Kidney (tissue), 14 donors: Measurements from ENCODE around the gene MCRS1. TPM values are rescaled to one million over a fixed set of nuclear protein-coding genes. Genes with fewer than 3 reads are reported as not detected.

Experiments
- DNase-seq, 5 donors: peaks; one replicate each; pipeline ENCODE4 v3.0.0-alpha.2; 2013 to 2020
- FAIRE-seq: peaks from 2 replicates; lab custom pipeline; 2012; peaks lifted over from hg19 to GRCh38; lab: Jason Lieb, UNC
- H3K27ac ChIP-seq, 2 donors: one replicate each; pipeline ENCODE4 v1.7.0; 2013; ENCODE audit warnings: low read depth in 2 of 2, low read length in 2 of 2, inconsistent platforms in 1 of 2
- H3K27me3 ChIP-seq: one replicate; pipeline ENCODE4 v1.7.1; 2013; ENCODE audit warnings: low read length, inconsistent platforms; ENCODE audit not compliant: control insufficient read depth, insufficient read depth
- H3K36me3 ChIP-seq, 3 donors: one replicate each; pipeline versions ENCODE4 v1.7.0 to v1.7.1; 2013; ENCODE audit warnings: low read length in 3 of 3, control low read depth in 1 of 3, inconsistent platforms in 1 of 3; ENCODE audit not compliant: insufficient read depth in 3 of 3, control insufficient read depth in 2 of 3
- H3K4me1 ChIP-seq, 3 donors: one replicate each; pipeline versions ENCODE4 v1.7.0 to v1.7.1; 2013; ENCODE audit warnings: low read length in 3 of 3, inconsistent platforms in 1 of 3, low read depth in 1 of 3; ENCODE audit not compliant: control insufficient read depth in 2 of 3, insufficient read depth in 2 of 3
- H3K4me3 ChIP-seq, 3 donors: one replicate each; pipeline versions ENCODE4 v1.7.0 to v1.8.1; 2013; ENCODE audit warnings: low read length in 3 of 3, control low read depth in 1 of 3, inconsistent platforms in 1 of 3
- H3K9ac ChIP-seq, 3 donors: one replicate each; pipeline versions ENCODE4 v1.7.0 to v1.7.1; 2013; ENCODE audit warnings: low read length in 3 of 3, control low read depth in 1 of 3, inconsistent platforms in 1 of 3
- H3K9me3 ChIP-seq, 3 donors: one replicate each; pipeline versions ENCODE4 v1.7.0 to v1.7.1; 2013; ENCODE audit warnings: low read length in 3 of 3, control low read depth in 1 of 3, inconsistent platforms in 1 of 3; ENCODE audit not compliant: control insufficient read depth in 2 of 3, insufficient read depth in 1 of 3
- intact Hi-C: fragments of 100-400 bp; cut with DNase I; formaldehyde crosslinking; loops from one replicate; pipeline ENCODE4 v1.11.1; 2022
- polyA plus RNA-seq: library from polyadenylated mRNA; stranded (reverse); fragments of 350-450 nt; fragmentation: Illumina TruSeq; extraction: RNeasy Lipid Tissue Mini Kit (QIAGEN cat#74804); gene quantifications from one replicate; pipeline ENCODE4 v1.2.3, GENCODE V29; 2014; ENCODE audit warnings: low read depth, low replicate concordance; ENCODE audit not compliant: insufficient read depth
- total RNA-seq: library from RNA; stranded (reverse); fragmentation: NEBNext Ultra II Directional; extraction: Animal tissue kit (Norgen Biotek cat#: 25700); gene quantifications from one replicate; pipeline ENCODE4 v1.2.1, GENCODE V29; 2021
- TF ChIP-seq, protein P1 (sequence below): IDR thresholded peaks from 3 replicates; pipeline ENCODE4 v1.5.1; 2012; ENCODE audit warnings: mild to moderate bottlenecking, moderate library complexity, borderline replicate concordance; ENCODE audit not compliant: insufficient read depth; ENCODE audit errors: extremely low read depth
- donor health status: control.
- donor health status: control.
- donor health status: control.
- donor health status: control.
- donor health status: control.
- donor health status: DM: yes; HTN: yes; CAD: no.
- donor health status: Normal renal cell carcinoma (clear cell type).

MCRS1 gene
- total and polyA plus RNA-seq, 2 donors from 2014 or later, result 60.4 to 66.8 TPM

DNA sequence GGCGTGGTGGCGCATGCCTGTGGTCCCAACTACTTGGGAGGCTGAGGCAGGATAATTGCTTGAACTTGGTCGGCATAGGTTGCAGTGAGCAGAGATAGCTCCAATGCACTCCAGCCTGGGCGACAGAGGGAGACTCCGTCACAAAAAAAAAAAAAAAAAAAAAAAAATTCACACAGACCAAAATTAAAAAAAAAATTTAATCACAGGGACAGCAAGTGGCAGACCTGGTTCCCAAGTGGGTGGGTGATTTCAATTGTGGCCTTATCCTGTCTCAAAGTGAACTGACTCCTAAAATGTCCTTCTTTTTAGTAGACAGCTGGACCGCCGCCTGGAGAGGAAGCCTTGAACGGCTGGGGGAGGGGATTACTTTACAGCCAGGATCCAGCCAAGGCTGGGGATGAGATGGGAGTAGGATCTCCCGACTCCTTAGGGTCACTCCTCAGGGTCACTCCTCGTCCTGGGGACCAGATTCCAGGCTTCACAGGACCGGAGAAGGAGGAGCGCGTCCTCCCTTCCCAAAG is 30.7 kb downstream of the MCRS1 start:
- FAIRE-seq (no peak), DNase-seq (peak in 1 of 5 donors; percentile 52)
- Histone ChIP-seq H3K9ac (peak overlapping the region in 1 of 3 donors; percentile 10), H3K4me3 (peak overlapping the region in 2 of 3 donors; percentile 39 to 48), H3K36me3 (no peaks in the 10 kb centered on the region), H3K4me1 (peaks cover 0 to 15% (median 0%) of the 10 kb centered on the region in 3 donors), H3K27ac (no peak overlapping the region), H3K27me3 (peaks cover 5% of the 10 kb centered on the region), H3K9me3 (no peaks in the 10 kb centered on the region)
- TF ChIP-seq, protein P1, sequence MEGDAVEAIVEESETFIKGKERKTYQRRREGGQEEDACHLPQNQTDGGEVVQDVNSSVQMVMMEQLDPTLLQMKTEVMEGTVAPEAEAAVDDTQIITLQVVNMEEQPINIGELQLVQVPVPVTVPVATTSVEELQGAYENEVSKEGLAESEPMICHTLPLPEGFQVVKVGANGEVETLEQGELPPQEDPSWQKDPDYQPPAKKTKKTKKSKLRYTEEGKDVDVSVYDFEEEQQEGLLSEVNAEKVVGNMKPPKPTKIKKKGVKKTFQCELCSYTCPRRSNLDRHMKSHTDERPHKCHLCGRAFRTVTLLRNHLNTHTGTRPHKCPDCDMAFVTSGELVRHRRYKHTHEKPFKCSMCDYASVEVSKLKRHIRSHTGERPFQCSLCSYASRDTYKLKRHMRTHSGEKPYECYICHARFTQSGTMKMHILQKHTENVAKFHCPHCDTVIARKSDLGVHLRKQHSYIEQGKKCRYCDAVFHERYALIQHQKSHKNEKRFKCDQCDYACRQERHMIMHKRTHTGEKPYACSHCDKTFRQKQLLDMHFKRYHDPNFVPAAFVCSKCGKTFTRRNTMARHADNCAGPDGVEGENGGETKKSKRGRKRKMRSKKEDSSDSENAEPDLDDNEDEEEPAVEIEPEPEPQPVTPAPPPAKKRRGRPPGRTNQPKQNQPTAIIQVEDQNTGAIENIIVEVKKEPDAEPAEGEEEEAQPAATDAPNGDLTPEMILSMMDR, result no peak
- intact Hi-C loops, result no loop called here

DNA sequence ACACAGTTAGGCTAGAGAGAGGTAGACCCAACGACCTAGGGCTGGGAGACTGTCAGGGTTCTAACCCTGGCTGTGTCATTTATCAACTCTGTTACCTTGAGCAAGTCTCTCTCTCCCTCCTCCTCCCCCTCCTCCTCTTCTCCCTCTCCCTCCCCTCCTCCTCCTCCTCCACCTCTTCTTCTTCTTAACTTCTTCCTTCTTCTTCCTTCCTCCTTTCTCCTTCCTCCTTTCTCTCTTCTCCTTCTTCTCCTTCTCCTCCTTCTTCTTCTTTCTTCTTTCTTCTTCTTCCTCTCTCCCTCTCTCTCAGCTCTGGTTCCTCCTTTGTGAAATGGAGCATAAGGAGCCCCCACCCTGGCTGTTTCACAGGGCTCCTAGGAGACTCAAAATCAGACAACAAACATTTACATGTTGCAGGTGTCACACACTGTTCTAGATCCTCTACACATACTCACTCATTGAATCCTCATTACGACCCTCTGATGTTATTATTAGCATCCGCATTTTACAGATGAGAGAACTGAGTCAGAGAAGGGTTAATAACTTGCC is 31.3 kb downstream of the MCRS1 start:
- Histone ChIP-seq H3K4me3 (no peak overlapping the region), H3K9ac (no peak overlapping the region), H3K4me1 (peaks cover 0 to 15% (median 0%) of the 10 kb centered on the region in 3 donors), H3K9me3 (no peaks in the 10 kb centered on the region), H3K27ac (no peak overlapping the region), H3K27me3 (peaks cover 5% of the 10 kb centered on the region), H3K36me3 (no peaks in the 10 kb centered on the region)
- intact Hi-C loops, result no loop called here
- no peak for FAIRE-seq
- TF ChIP-seq, protein P1, result no peak
- DNase-seq, result no peak

DNA sequence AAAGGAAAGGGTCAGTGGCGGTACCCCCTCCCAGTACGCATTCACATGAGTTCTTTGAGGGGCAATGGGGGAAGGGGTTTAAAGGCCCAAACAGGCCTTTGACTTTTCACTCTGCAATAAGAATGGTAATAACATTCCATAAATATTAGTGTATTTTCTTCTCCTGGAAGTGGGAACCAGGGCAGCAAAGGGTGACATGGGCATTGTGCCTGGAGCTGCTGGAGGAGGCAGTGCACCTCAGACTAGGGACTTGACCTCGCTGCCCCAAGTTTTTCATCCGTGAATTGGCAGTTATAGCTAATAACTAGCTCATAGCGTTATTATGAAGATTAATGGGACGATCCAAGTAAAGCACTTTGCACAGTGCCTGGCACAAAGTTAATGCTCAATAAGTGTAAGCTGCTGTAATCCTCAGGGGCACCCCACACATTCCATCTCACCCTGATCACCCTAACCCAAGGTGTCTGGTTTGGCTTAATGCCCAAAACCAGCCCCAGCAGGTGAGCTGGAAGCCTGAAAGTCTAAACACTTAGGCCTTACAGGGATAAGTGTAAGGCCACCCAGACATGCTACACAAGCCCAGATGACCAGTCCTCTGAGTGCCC is 31.9 kb downstream of the MCRS1 start:
- Histone ChIP-seq H3K9ac (no peak overlapping the region), H3K27me3 (peaks cover 5% of the 10 kb centered on the region), H3K4me1 (peaks cover 0 to 15% (median 0%) of the 10 kb centered on the region in 3 donors), H3K27ac (no peak overlapping the region), H3K4me3 (no peak overlapping the region), H3K9me3 (no peaks in the 10 kb centered on the region), H3K36me3 (no peaks in the 10 kb centered on the region)
- intact Hi-C loops, result no loop called here
- DNase-seq (no peak), FAIRE-seq (no peak)
- TF ChIP-seq, protein P1, result no peak
